ENCODE data around the gene MAML2. TPM values are rescaled to one million over a fixed set of nuclear protein-coding genes. Genes with fewer than 3 reads are reported as not detected.

The MAML2 gene
- total RNA-seq, 1 experiment from 2014 or later: 2.7 TPM

GRCh38 chr11:96051820-96052219, 291.2 kb downstream of the MAML2 start:
- Histone ChIP-seq H4K5ac (ENCODE audit: insufficient read length, low read depth, low read length) (no peak overlapping the region), H2BK15ac (ENCODE audit: low read depth, low read length) (no peak overlapping the region), H4K91ac (ENCODE audit: insufficient read length, low read depth, low read length) (no peak overlapping the region), H2BK20ac (ENCODE audit: low read depth, low read length, poor library complexity, severe bottlenecking) (no peak overlapping the region), H3K27ac (ENCODE audit: insufficient read length, low read depth, low read length) (no peak overlapping the region), H3K56ac (ENCODE audit: insufficient read length, low read depth, low read length) (no peak overlapping the region), H2AFZ (ENCODE audit: low read length) (no peak overlapping the region), H3K4ac (ENCODE audit: low read depth, low read length) (no peak overlapping the region), H4K20me1 (ENCODE audit: control insufficient read depth, insufficient read depth, insufficient read length) (no peaks in the 10 kb centered on the region), H3K18ac (ENCODE audit: insufficient read length, low read depth, low read length) (no peak overlapping the region), H3K27me3 (ENCODE audit: insufficient read depth, low read length) (no peaks in the 10 kb centered on the region), H3K79me2 (ENCODE audit: insufficient read depth, low read length) (no peaks in the 10 kb centered on the region), H2BK12ac (ENCODE audit: insufficient read length, low read depth, low read length) (no peak overlapping the region), H3K23ac (ENCODE audit: insufficient read length, low read depth, low read length) (no peak overlapping the region), H3K79me1 (ENCODE audit: insufficient read depth, low read depth, low read length, poor library complexity, severe bottlenecking) (no peaks in the 10 kb centered on the region), H3K9me3 (ENCODE audit: control insufficient read depth, low read depth, low read length) (no peaks in the 10 kb centered on the region), H3K9ac (ENCODE audit: extremely low read depth, insufficient read length, low read length) (no peak overlapping the region), H4K8ac (replicated peaks; ENCODE audit: insufficient read length, low read depth, low read length) (no peak overlapping the region), H3K4me1 (ENCODE audit: insufficient read depth, low read length) (peaks cover 2% of the 10 kb centered on the region; the same call in 1 of the 2 replicates), H2AK5ac (ENCODE audit: insufficient read length, low read length) (no peak overlapping the region), H3K23me2 (ENCODE audit: insufficient read length, low read depth, low read length, poor library complexity, severe bottlenecking) (no peaks in the 10 kb centered on the region), H2BK5ac (ENCODE audit: insufficient read length, low read length) (no peak overlapping the region), H3K14ac (ENCODE audit: insufficient read depth, low read length) (no peak overlapping the region), H2BK120ac (ENCODE audit: low read depth, low read length, poor library complexity, severe bottlenecking) (no peak overlapping the region), H3K4me2 (ENCODE audit: insufficient read depth, insufficient read length, low read length) (no peak overlapping the region), H3T11ph (ENCODE audit: low read length) (no peak overlapping the region)
- H3K9me3 Mint-ChIP-seq: no peaks in the 10 kb centered on the region
- no peak for TF ChIP-seq CTCF (conservative IDR thresholded peaks at IDR 0.05)
- no peaks in the 10 kb centered on the region; the same call in 1 of the 2 replicates for H3K27me3 Mint-ChIP-seq (ENCODE audit: low read depth)
- DNase-seq: no peak
- WGBS (ENCODE audit: extremely low coverage, insufficient read length, low lambda C conversion rate): no CpG with 5 or more reads among the region's 1 CpG
- H3K4me3 Mint-ChIP-seq: no peak overlapping the region
- no peak overlapping the region for H3K27ac Mint-ChIP-seq
- peaks cover 22 to 23% of the 10 kb centered on the region in 2 experiments for H3K4me1 Mint-ChIP-seq
- no peaks in the 10 kb centered on the region for H3K36me3 Mint-ChIP-seq (ENCODE audit: insufficient read depth in 1 of 3, low read depth in 3 of 3)
